ENCODE data around the gene ABR.

The ABR gene

DNA sequence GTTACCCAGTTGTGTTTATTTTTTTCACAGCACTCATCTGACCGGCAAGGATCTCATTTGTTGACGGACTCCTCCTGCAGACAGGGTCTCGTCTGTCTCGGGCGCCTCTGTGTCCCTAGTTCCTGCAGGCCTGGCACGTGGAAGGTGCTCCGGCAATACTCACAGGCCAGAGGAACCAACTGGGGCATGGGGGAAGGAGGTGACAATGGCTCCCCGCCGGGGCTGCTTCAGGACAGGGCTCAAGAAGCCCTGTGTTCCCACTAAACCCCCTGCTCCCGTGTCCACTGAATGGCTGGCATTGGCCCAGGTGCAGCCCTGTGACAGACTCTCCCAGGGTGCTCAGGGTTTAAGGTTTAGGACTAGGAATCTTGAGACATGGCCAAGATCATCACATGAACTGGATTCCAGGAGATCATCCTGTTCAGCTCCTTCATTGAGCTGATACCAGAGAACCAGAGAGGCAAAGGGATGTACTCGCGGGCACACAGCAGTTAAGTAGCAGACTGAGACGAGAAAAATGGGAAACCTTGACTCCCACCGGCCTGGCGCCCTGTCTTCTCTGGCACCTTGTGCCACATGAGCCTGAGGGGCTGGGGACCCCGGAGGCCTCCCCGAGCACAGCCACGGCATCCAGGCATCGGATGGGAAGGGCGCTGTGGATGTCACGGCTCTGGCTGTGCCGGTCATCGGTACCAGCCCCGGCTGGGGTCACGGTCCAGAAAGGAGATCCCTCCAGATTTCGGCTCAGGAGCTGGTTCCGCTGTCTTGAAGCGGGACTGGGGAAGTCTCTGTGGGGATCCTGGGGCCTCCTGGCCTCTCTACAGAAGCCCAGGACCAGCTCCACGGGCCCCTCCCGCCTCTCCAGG is 153.8 kb downstream of the ABR start:
- DNase-seq, result no peak

GRCh38 chr17:1024076-1024475 is 155.7 kb downstream of the ABR start:
- no peak for DNase-seq

- no peak for DNase-seq
Observed at GRCh38 chr17:1022278-1023024, 157.3 kb downstream of the ABR start.

- DNase-seq, result no peak
Observed at GRCh38 chr17:1021147-1021546, 158.6 kb downstream of the ABR start.

DNA sequence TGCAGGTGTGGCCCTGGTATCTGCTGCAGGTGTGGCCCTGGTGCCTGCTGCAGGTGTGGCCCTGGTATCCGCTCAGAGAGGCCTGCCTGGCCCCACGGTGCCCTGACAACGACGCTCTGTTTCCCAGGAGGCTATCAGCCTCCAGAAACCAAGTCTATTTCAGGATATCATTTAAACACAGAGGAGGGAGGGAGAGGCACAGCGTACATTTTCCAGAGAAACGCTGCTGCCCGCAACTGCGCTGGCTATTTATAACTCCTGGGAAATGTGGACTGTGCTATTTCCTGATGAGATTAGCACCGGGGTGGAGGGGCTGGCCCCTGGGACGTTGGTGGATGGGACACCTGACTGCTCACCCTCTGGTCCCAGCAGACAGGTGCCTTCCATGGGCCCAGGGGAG is 160.3 kb downstream of the ABR start:
- no peak for DNase-seq

DNA sequence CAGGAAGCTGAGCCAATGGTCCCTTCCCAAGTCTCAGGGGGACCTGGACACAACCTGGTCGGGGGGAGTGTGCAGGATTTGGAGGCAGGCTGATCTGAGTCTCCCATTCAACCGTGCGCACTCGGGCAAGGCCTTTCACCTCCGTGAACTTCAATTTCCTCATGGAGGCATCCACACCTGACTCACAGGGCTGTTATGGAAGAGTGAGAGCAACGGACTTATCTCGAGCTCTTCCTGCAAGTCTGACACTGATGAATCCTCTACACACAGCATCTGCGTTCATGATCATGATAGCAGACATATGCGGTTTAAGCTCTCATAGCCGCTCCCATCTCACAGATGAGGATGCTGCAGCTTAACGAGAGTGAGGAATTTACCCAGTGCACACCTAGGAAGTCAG is 161.2 kb downstream of the ABR start:
- DNase-seq, result no peak

GRCh38 chr17:1013729-1014090 is 166.1 kb downstream of the ABR start:
- no peak for DNase-seq

- DNase-seq, result no peak
Observed at GRCh38 chr17:1012823-1013728, 166.7 kb downstream of the ABR start.

DNA sequence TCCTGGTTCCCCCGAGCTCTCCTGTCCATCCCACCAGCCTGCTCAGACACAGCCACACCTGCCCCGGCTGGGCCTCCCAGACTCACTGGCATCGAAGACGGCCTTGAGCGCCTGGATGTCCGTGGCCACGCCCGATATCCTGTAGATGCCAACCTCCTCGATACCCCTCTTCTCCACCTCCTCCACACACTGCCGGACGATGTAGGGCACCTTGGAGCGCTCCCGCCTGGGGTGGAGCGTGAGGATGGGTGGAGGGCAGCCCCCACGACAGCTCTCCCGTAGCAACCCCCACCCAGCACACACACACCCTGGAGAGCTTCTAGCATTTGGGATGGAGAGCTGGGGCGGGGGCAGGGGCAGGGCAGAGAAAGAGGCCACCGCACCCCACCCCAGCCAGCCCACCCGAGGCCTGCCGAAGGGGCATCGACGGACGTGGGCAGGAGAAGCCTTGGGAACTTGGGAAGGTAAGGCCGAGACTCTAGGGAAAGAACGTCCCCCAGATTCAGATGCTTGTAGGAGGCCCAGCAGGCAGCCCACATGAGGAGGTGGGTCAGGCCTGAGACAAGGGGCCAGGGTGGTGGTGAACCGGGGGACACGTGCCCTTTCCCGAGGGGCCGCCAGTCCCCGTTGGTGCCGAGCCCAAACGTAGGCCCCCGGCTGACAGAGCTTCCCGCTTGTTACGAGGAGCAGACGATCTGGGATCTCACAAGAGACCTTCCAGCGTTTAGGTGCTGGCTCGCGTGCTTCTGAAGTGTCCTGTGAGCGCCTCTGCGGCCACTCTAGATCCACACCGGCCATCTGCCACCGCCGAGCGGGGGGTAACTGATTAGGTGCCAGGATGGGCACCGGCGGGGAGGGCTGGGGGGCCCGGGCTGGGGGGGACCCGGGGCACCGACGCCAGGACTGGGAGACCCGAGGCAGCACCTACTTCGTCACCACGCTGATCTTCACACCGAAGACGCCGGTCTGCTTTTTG is 167.7 kb downstream of the ABR start:
- no peak for DNase-seq

- no peak for DNase-seq
Observed at GRCh38 chr17:1011138-1011537, 168.6 kb downstream of the ABR start.

DNA sequence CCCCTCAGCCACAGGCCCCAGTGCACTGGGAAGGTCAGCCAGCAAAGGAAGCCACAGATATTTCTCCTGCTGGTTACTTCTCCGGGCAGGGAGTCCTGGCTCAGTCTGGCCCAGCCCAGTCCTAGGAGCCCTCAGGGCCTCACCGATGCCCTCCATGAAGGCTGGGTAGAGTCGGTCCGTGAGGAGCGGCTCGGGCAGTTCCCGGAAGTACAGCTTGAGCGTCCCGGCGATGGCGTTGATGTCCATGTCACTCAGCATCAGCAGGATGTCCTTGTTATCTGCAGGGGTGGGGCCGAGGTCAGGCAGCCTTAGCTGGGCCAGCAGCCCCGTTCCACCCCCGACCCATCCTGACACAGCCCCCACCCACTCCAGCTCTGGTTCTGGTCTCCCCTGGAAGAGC is 169.2 kb downstream of the ABR start:
- no peak for DNase-seq

DNA sequence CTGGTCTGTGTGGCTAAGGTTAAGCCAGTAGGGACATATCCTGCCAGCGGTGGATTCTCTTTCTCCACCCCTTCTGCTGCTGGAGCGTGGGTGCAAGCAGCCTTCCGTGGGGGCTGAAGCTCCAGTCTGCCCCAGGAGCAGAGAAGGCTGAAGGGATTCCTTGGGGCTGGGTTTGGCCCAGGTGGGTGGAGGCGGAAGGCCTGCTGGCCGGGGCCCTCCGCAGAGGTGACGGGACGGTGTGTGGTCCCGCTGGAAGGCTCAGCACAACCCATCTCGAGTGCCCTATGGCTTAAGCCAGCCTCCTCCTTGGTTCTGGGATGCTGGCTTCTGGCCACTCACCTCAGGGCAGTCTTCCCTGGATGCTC is 169.7 kb downstream of the ABR start:
- no peak for DNase-seq

DNA sequence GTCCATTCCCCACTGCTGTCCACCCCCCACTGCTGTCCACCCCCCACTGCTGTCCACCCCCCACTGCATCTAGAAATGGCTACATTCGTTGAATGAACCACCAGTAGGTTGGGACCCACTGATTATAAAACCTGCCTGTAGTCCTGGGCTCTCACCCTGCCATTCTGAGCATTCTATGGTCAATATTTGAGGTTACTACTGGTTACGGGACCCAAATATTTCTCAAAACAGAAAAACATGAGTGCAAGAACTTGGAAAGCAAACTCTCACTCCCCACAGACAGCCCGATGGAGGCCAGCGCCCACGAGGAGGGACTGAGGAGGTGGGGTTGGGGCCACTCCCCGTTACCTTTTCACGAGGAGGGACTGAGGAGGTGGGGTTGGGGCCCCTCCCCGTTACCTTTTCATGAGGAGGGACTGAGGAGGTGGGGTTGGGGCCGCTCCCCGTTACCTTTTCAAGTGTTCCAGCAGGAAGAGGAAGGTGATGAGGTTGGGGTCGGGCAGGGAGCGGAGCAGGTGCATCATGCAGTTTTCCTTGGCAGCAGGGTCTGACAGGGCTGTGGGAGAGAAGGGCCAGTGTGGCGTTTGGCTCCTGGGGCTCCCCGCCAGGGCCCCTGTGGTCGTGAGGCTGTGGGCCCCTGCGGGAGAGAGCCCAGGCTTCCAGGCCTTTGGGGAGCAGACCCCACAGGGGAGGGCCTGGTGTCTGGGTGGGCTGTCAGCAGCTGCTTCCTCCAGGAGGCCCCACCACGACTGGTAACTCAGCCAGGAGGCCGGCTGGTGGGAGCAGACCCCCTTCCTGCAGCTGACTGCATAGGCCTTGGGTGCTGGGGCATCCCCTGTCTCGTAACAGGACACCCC is 170.3 kb downstream of the ABR start:
- DNase-seq, result no peak

DNA sequence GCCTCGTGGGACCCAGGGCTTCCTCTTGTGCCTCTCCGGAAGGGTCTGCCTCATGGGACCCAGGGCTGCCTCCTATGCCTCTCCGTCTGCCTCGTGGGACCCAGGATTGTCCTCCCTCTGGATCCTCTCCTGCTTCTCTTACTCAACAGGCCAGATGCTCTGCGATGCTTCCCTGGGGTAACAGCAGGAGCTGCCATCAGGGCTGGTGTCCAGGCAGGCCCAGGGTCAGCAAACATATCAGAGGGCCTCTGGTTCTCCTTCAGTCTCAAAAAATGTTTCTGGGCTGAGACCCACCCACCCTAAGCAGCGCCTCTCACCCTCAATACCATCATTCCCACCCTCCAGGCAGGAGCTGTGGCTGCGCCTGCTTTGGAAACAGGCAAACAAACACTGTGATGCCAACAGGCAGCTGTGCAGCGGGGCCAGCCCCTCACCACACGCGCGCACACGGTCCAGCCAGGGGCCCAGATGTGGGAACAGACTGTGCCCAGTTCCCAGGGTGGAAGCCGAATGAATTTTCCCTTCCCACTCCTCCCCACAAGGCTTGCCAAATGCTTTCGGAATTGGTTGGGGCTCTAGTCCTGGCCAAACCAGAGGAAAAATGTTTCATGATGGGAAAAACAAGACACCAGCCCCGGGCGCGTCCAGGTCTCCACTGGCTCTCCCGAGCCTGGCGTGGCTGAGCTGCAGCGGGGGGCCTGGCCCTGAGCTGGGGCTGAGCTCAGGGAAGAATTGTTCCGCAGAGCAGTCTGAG is 171.6 kb downstream of the ABR start:
- DNase-seq, result no peak

GRCh38 chr17:1007310-1008007 is 172.3 kb downstream of the ABR start:
- no peak for DNase-seq

GRCh38 chr17:1006054-1006453 is 173.7 kb downstream of the ABR start:
- DNase-seq, result no peak

DNA sequence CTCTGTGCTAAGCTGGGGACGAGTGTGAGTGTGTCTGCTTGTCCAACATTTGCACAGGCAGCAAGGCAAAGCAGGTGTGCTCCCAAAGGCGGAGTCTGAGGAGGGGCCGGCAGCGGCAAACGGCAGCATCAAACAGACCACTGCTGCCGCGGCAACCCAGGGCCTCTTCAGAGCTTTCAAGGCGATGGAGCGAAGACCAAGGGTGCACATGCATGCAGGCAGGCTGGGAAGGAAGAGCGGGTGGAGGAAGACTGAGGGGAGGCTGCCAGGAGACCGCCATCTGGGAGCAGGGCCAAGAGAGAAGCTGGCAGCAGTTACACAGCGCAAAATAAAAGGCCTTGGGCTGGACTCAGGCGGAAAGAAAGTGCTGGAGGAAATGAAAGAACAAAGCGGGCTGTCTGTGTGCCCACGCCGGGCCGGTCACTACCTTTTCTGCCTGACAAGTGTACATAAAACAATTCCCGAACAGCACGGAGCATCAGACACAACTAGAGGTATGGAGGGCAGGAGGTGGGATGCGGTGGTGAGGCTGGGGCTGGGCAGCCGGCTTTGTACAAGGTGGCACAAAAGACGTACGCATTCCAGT is 174.3 kb downstream of the ABR start:
- no peak for DNase-seq

GRCh38 chr17:1004769-1005295 is 174.9 kb downstream of the ABR start:
- no peak for DNase-seq

All from CD4-positive, alpha-beta T cell treated with Interleukin-4 for 4 hours (primary cell).